RWPE2 (cell line): Measurements from ENCODE around the gene MACROD2.

ENCODE experiments used
- ATAC-seq: fragments of 200-7000 bp; cut with Tn5 transposase; 3 replicates; pipeline ENCODE4 v1.9.1; 2021; ENCODE audit warnings: low read depth
- DNase-seq: peaks from one replicate; pipeline ENCODE4 v3.0.0-alpha.2; 2020; ENCODE audit warnings: low spot score
- H3K27ac ChIP-seq: fragments of 450-650 bp; 2 replicates; pipeline ENCODE4 v1.5.1; 2017; ENCODE audit warnings: mild to moderate bottlenecking; ENCODE audit not compliant: poor library complexity, severe bottlenecking
- H3K27me3 ChIP-seq: fragments of 250-450 bp; sonication (Bioruptor Pico); 2 replicates; pipeline ENCODE4 v1.5.1; 2021; ENCODE audit warnings: mild to moderate bottlenecking, moderate library complexity; ENCODE audit not compliant: insufficient read depth, poor library complexity, severe bottlenecking
- H3K36me3 ChIP-seq: fragments of 250-450 bp; sonication (Bioruptor Pico); 2 replicates; pipeline ENCODE4 v1.5.1; 2020; ENCODE audit warnings: low read depth, mild to moderate bottlenecking, moderate library complexity
- H3K4me1 ChIP-seq: fragments of 250-450 bp; sonication (Bioruptor Pico); 2 replicates; pipeline ENCODE4 v1.5.1; 2021; ENCODE audit warnings: mild to moderate bottlenecking, moderate library complexity; ENCODE audit not compliant: insufficient read depth, poor library complexity, severe bottlenecking
- H3K4me3 ChIP-seq: fragments of 250-450 bp; sonication (Bioruptor Pico); 2 replicates; pipeline ENCODE4 v1.5.1; 2021; ENCODE audit warnings: mild to moderate bottlenecking, moderate library complexity; ENCODE audit not compliant: severe bottlenecking
- H3K9me3 ChIP-seq: fragments of 250-450 bp; sonication (Bioruptor Pico); 2 replicates; pipeline ENCODE4 v1.5.1; 2021; ENCODE audit warnings: mild to moderate bottlenecking, moderate library complexity; ENCODE audit not compliant: severe bottlenecking
- TF ChIP-seq, protein P1 (sequence below): fragments of 450-650 bp; IDR thresholded peaks from one replicate; pipeline ENCODE4 v1.5.1; 2017; ENCODE audit warnings: mild to moderate bottlenecking, moderate library complexity; ENCODE audit not compliant: poor library complexity, severe bottlenecking

The MACROD2 gene

GRCh38 chr20:14937846-14938245 is 942.5 kb downstream of the MACROD2 start:
- no peaks in the 10 kb centered on the region for H3K4me1 ChIP-seq
- TF ChIP-seq, protein P1, sequence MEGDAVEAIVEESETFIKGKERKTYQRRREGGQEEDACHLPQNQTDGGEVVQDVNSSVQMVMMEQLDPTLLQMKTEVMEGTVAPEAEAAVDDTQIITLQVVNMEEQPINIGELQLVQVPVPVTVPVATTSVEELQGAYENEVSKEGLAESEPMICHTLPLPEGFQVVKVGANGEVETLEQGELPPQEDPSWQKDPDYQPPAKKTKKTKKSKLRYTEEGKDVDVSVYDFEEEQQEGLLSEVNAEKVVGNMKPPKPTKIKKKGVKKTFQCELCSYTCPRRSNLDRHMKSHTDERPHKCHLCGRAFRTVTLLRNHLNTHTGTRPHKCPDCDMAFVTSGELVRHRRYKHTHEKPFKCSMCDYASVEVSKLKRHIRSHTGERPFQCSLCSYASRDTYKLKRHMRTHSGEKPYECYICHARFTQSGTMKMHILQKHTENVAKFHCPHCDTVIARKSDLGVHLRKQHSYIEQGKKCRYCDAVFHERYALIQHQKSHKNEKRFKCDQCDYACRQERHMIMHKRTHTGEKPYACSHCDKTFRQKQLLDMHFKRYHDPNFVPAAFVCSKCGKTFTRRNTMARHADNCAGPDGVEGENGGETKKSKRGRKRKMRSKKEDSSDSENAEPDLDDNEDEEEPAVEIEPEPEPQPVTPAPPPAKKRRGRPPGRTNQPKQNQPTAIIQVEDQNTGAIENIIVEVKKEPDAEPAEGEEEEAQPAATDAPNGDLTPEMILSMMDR: no peak
- H3K27ac ChIP-seq: no peak overlapping the region
- H3K4me3 ChIP-seq: no peak overlapping the region
- no peaks in the 10 kb centered on the region for H3K27me3 ChIP-seq
- H3K9me3 ChIP-seq: peaks cover 2% of the 10 kb centered on the region
- H3K36me3 ChIP-seq: no peaks in the 10 kb centered on the region
- ATAC-seq (no peak), DNase-seq (no peak)

DNA sequence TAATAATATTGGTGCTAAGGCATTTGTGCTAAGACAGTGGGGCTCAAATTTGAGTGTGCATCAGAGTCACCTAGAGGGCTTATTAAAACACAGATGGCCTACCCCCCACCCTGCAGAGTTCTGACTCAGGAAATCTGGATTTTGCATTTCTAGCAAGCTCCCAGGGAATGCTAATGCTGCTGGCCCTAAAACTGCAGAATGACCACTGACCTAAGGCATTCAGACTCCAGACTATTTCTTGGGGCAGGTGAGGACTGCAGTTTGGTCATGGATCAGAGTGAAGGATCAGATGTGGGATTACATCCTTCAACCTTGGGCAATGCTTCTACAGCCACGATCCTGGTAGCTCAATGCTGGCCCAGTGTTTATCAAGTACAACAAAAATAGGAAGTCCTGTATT is 952.2 kb downstream of the MACROD2 start:
- H3K4me3 ChIP-seq: no peak overlapping the region
- H3K27ac ChIP-seq: no peak overlapping the region
- peaks cover 7% of the 10 kb centered on the region for H3K4me1 ChIP-seq
- TF ChIP-seq, protein P1: no peak
- no peaks in the 10 kb centered on the region for H3K27me3 ChIP-seq
- DNase-seq: no peak
- no peaks in the 10 kb centered on the region for H3K9me3 ChIP-seq
- ATAC-seq: no peak
- H3K36me3 ChIP-seq: no peaks in the 10 kb centered on the region

- ATAC-seq (no peak), DNase-seq (no peak)
- no peak overlapping the region for H3K27ac ChIP-seq
Observed at GRCh38 chr20:14947946-14948345, 952.6 kb downstream of the MACROD2 start.

DNA sequence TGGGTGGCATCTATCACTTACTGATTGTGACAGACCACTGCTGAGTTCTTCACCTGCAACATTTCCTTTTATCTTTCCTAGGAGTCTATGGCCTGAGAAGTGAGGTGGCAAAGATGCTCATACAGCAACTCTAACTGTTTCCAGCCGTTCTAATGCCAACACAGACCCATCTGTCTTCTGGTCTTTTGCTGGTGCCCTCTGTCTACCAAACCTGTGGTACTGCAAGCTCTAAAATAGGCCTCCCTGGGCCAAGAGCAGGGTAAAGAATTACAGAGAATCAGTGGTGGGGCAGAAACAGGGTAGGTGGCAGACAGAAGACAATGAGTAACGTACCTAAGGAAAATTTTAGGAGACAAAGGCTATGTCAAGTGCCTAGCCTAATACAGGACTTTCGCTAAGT is 953.1 kb downstream of the MACROD2 start:
- no peak for DNase-seq
- Histone ChIP-seq H3K4me3 (no peak overlapping the region), H3K27me3 (no peaks in the 10 kb centered on the region), H3K9me3 (no peaks in the 10 kb centered on the region), H3K36me3 (no peaks in the 10 kb centered on the region), H3K4me1 (peaks cover 9% of the 10 kb centered on the region), H3K27ac (no peak overlapping the region)
- ATAC-seq: no peak
- TF ChIP-seq, protein P1: peak; percentile 16

More at GRCh38 chr20:14947946-14948345, 952.6 kb downstream of the MACROD2 start:
- peaks cover 9% of the 10 kb centered on the region for H3K4me1 ChIP-seq
- H3K4me3 ChIP-seq: no peak overlapping the region
- no peaks in the 10 kb centered on the region for H3K9me3 ChIP-seq
- TF ChIP-seq, protein P1: no peak
- no peaks in the 10 kb centered on the region for H3K27me3 ChIP-seq
- H3K36me3 ChIP-seq: no peaks in the 10 kb centered on the region

GRCh38 chr20:14950633-14951032 is 955.3 kb downstream of the MACROD2 start:
- no peaks in the 10 kb centered on the region for H3K9me3 ChIP-seq
- H3K4me3 ChIP-seq: no peak overlapping the region
- no peaks in the 10 kb centered on the region for H3K36me3 ChIP-seq
- TF ChIP-seq, protein P1: no peak
- DNase-seq: no peak
- no peak for ATAC-seq
- H3K27ac ChIP-seq: no peak overlapping the region
- H3K27me3 ChIP-seq: no peaks in the 10 kb centered on the region
- H3K4me1 ChIP-seq: peaks cover 9% of the 10 kb centered on the region
